SK-N-SH (cell line): ENCODE data around the gene PDZD2. TPM values are rescaled to one million over a fixed set of nuclear protein-coding genes. Genes with fewer than 3 reads are reported as not detected.

Source experiments
- CTCF ChIA-PET: fragments of 300-600, 350-600 bp; formaldehyde crosslinking; extraction: SDS; loops from one replicate; lab custom pipeline; 2021; lab: Yijun Ruan, JAX
- POLR2A ChIA-PET: fragments of 350-600 bp; sonication (Branson Sonifier 250); formaldehyde crosslinking; extraction: SDS; loops from one replicate; lab custom pipeline; 2020; ENCODE audit warnings: antibody characterized with exemption, inconsistent platforms; lab: Yijun Ruan, JAX
- DNase-seq: peaks from one replicate; pipeline ENCODE4 v3.0.0; 2012
- H2AFZ ChIP-seq: fragments of 200-600 bp; sonication (generic); 2 replicates; pipeline ENCODE4 v1.8.1; 2016; ENCODE audit warnings: antibody characterized with exemption, mild to moderate bottlenecking, low read depth
- H3F3A ChIP-seq: fragments of 200-600 bp; sonication (generic); replicated peaks from 2 replicates; pipeline ENCODE3; 2016; ENCODE audit warnings: antibody characterized with exemption, mild to moderate bottlenecking; ENCODE audit not compliant: insufficient read depth
- H3K27ac ChIP-seq, 2 experiments: fragments of 200-500 bp in 1 of 2; fragments of 200-600 bp in 1 of 2; sonication (Bioruptor generic) in 1 of 2; sonication (generic), shearing (Covaris generic) in 1 of 2; 2 replicates each; pipeline versions ENCODE4 v1.5.1 to v1.6.1; 2014 to 2016; ENCODE audit warnings: low read depth in 2 of 2, inconsistent platforms in 1 of 2, low read length in 1 of 2, mild to moderate bottlenecking in 1 of 2, mixed read lengths in 1 of 2
- H3K27me3 ChIP-seq: fragments of 200-600 bp; sonication (generic), shearing (Covaris generic); 2 replicates; pipeline ENCODE4 v1.6.1; 2016; ENCODE audit warnings: mixed run types; ENCODE audit not compliant: insufficient read depth
- H3K36me3 ChIP-seq, 2 experiments: fragments of 200-500 bp in 1 of 2; fragments of 200-600 bp in 1 of 2; sonication (Bioruptor generic) in 1 of 2; sonication (generic) in 1 of 2; replicated peaks in 1 of 2; 2 replicates each; pipeline versions ENCODE3 to v1.5.1; 2014 to 2016; ENCODE audit warnings: low read length in 1 of 2, mild to moderate bottlenecking in 1 of 2; ENCODE audit not compliant: insufficient read depth in 2 of 2, control insufficient read depth in 1 of 2
- H3K4me1 ChIP-seq, 2 experiments: fragments of 200-500 bp in 1 of 2; fragments of 200-600 bp in 1 of 2; sonication (Bioruptor generic) in 1 of 2; sonication (generic), shearing (Covaris generic) in 1 of 2; 2 replicates each; pipeline versions ENCODE4 v1.5.1 to v1.6.1; 2014 to 2016; ENCODE audit warnings: low read depth in 1 of 2, low read length in 1 of 2, mixed run types in 1 of 2; ENCODE audit not compliant: insufficient read depth in 2 of 2, control insufficient read depth in 1 of 2
- H3K4me2 ChIP-seq: fragments of 200-600 bp; sonication (generic), shearing (Covaris generic); 2 replicates; pipeline ENCODE4 v1.6.1; 2017; ENCODE audit warnings: mixed run types
- H3K4me3 ChIP-seq, 2 experiments: fragments of 200-500 bp in 1 of 2; fragments of 200-600 bp in 1 of 2; sonication (Bioruptor generic) in 1 of 2; sonication (generic), shearing (Covaris generic) in 1 of 2; 2 replicates each; pipeline versions ENCODE4 v1.5.1 to v1.8.1; 2014 to 2016; ENCODE audit warnings: low read depth in 2 of 2, inconsistent platforms in 1 of 2, low read length in 1 of 2, mild to moderate bottlenecking in 1 of 2, mixed read lengths in 1 of 2, moderate library complexity in 1 of 2
- H3K79me2 ChIP-seq: fragments of 200-600 bp; sonication (generic); 2 replicates; pipeline ENCODE4 v1.8.1; 2017; ENCODE audit warnings: mild to moderate bottlenecking; ENCODE audit not compliant: insufficient read depth
- H3K9ac ChIP-seq: fragments of 200-600 bp; sonication (generic); 2 replicates; pipeline ENCODE4 v1.6.1; 2017; ENCODE audit warnings: mixed run types
- H3K9me2 ChIP-seq: fragments of 200-600 bp; sonication (generic); 2 replicates; pipeline ENCODE4 v1.6.1; 2017; ENCODE audit warnings: mixed run types
- H3K9me3 ChIP-seq: fragments of 200-600 bp; sonication (generic); 2 replicates; pipeline ENCODE4 v1.6.1; 2017; ENCODE audit warnings: mixed run types, mild to moderate bottlenecking, moderate library complexity
- H4K20me1 ChIP-seq: fragments of 200-600 bp; sonication (generic); 2 replicates; pipeline ENCODE4 v1.6.1; 2017; ENCODE audit warnings: mild to moderate bottlenecking, mixed run types; ENCODE audit not compliant: insufficient read depth
- CHD2 ChIP-seq: fragments of 150-350 bp; IDR thresholded peaks from 2 replicates; pipeline ENCODE4 v1.6.1; 2018; ENCODE audit warnings: low read length; ENCODE audit not compliant: partially characterized antibody
- CTCF ChIP-seq: fragments of 200-600 bp; sonication (generic); IDR thresholded peaks from 2 replicates; pipeline ENCODE4 v1.6.1; 2017; ENCODE audit warnings: antibody characterized with exemption, mild to moderate bottlenecking, moderate library complexity
- EP300 ChIP-seq, 2 experiments: IDR thresholded peaks; 2 replicates each; pipeline versions ENCODE4 v1.4.0 to v1.6.1; 2012; ENCODE audit warnings: borderline replicate concordance in 1 of 2, low read depth in 1 of 2, low read length in 1 of 2
- EZH2phosphoT487 ChIP-seq: fragments of 200-600 bp; sonication (generic); IDR thresholded peaks from 2 replicates; pipeline ENCODE4 v1.6.1; 2017; ENCODE audit warnings: low read depth, mixed run types, mild to moderate bottlenecking, antibody characterized with exemption, moderate library complexity, borderline replicate concordance
- GATA2 ChIP-seq: sonication (generic); formaldehyde crosslinking; IDR thresholded peaks from 2 replicates; pipeline ENCODE4 v1.5.0; 2020; ENCODE audit warnings: mild to moderate bottlenecking, missing genetic modification reagents
- JUND ChIP-seq: IDR thresholded peaks from 2 replicates; pipeline ENCODE4 v1.4.0; 2012
- POLR2AphosphoS5 ChIP-seq: IDR thresholded peaks from 2 replicates; pipeline ENCODE4 v1.6.1; 2012; ENCODE audit warnings: low read depth, low read length
- RFX5 ChIP-seq: IDR thresholded peaks from 2 replicates; pipeline ENCODE4 v1.6.1; 2012; ENCODE audit warnings: mild to moderate bottlenecking, improper control_type of control experiment, low read length
- TCF12 ChIP-seq: IDR thresholded peaks from 2 replicates; pipeline ENCODE4 v1.4.0; 2012
- TEAD4 ChIP-seq: IDR thresholded peaks from 2 replicates; pipeline ENCODE4 v1.4.0; 2012; ENCODE audit warnings: mild to moderate bottlenecking, borderline replicate concordance; ENCODE audit not compliant: insufficient read depth
- YY1 ChIP-seq: IDR thresholded peaks from 2 replicates; pipeline ENCODE4 v1.4.0; 2012; ENCODE audit warnings: low read depth, mild to moderate bottlenecking
- WGBS: methylation state at CpG from one replicate; pipeline ENCODE4 v1.1.6; 2017; ENCODE audit warnings: low lambda C conversion rate; 5-methylcytosine and 5-hydroxymethylcytosine counted together
- polyA plus RNA-seq, 3 experiments: library from polyadenylated mRNA; depleted of rRNA; stranded (reverse); fragments of >200 nt; gene quantifications; 2 replicates each; pipeline ENCODE4 v1.2.3, GENCODE V29; 2012

PDZD2 gene
- polyA plus RNA-seq, 1 of the 3 experiments (the other 2 are of a cell fraction), result 0.13 TPM

- Histone ChIP-seq H3K4me3 (no peak overlapping the region), H3K9ac (no peak overlapping the region), H3K4me2 (no peak overlapping the region), H3K4me1 (peaks cover 0 to 16% of the 10 kb centered on the region in 2 experiments; a peak in 2 of 4 replicates), H3F3A (no peaks in the 10 kb centered on the region), H3K36me3 (no peaks in the 10 kb centered on the region), H3K27ac (no peak overlapping the region), H3K9me2 (no peaks in the 10 kb centered on the region), H2AFZ (no peak overlapping the region), H3K9me3 (no peaks in the 10 kb centered on the region), H4K20me1 (no peaks in the 10 kb centered on the region), H3K27me3 (0 out of 2 replicates have a peak, but pooled peaks cover under 1% of the 10 kb centered on the region), H3K79me2 (no peaks in the 10 kb centered on the region)
- ChIA-PET POLR2A (no interaction called here), CTCF (interaction anchor here (1.0 to 2.7 kb wide), 3 partner anchors 13 to 199 kb away, joined by 3 to 10 read pairs (median 7); partner anchors contain the start of gene PDZD2)
- no peak for DNase-seq
- WGBS, result 33% methylated on average over 1 of the region's 1 CpG
- TF ChIP-seq GATA2 (CRISPR knock-in tag) (no peak), RFX5 (no peak), YY1 (no peak), EP300 (IDR thresholded peaks at IDR 0.05; ENCODE audit: borderline replicate concordance in 1 of 2, low read depth in 1 of 2, low read length in 1 of 2) (peak in 1 of 2 experiments; percentile 27; a peak in 1 of 4 replicates), TEAD4 (no peak), JUND (no peak), EZH2phosphoT487 (no peak), POLR2AphosphoS5 (no peak)
These were observed 13.5 kb upstream of the PDZD2 start for GRCh38 chr5:31625394-31625793.

- POLR2A ChIA-PET, result no interaction called here
- TF ChIP-seq CTCF (no peak), RFX5 (no peak), CHD2 (no peak), TCF12 (no peak)
- Histone ChIP-seq H3K9me3 (no peaks in the 10 kb centered on the region), H3F3A (no peaks in the 10 kb centered on the region), H3K79me2 (no peaks in the 10 kb centered on the region), H2AFZ (no peak overlapping the region), H3K9me2 (no peaks in the 10 kb centered on the region), H3K27me3 (peaks cover 8% of the 10 kb centered on the region; the same call in 1 of the 2 replicates), H3K4me2 (no peak overlapping the region), H3K4me3 (no peak overlapping the region), H3K36me3 (no peaks in the 10 kb centered on the region), H3K9ac (no peak overlapping the region), H4K20me1 (no peaks in the 10 kb centered on the region), H3K27ac (peak overlapping the region in 1 of 2 experiments; percentile 39; a peak in 1 of 4 replicates), H3K4me1 (peaks cover 0 to 24% of the 10 kb centered on the region in 2 experiments; a peak in 2 of 4 replicates)
- CTCF ChIA-PET, result interaction anchor here (0.8 to 2.7 kb wide), 3 partner anchors 13 to 183 kb away, joined by 5 to 10 read pairs (median 5); partner anchors contain the start of gene PDZD2
- peak; percentile 28 for DNase-seq
- 11% methylated on average over 3 of the region's 3 CpGs for WGBS
These were observed 12.8 kb upstream of the PDZD2 start for GRCh38 chr5:31626156-31626555.
